KMS-11 (cell line): ENCODE measurements around the gene DAPK3.
"Not testable (repeated sequence)": the region's sequence is repeated elsewhere in the genome, so short reads cannot be mapped to it uniquely, and the experiment has no call there.

Source experiments
- H2AFZ ChIP-seq: fragments of 200-600 bp; sonication (generic); 2 replicates; pipeline ENCODE4 v1.6.1; 2016; ENCODE audit warnings: antibody characterized with exemption, mixed run types, low read depth
- H3K27ac ChIP-seq: fragments of 200-600 bp; sonication (generic); 2 replicates; pipeline ENCODE4 v1.6.1; 2016; ENCODE audit warnings: mild to moderate bottlenecking, mixed run types
- H3K27me3 ChIP-seq: fragments of 200-600 bp; sonication (generic); 2 replicates; pipeline ENCODE4 v1.6.1; 2017; ENCODE audit warnings: mild to moderate bottlenecking, low read depth, mixed run types, moderate library complexity; ENCODE audit not compliant: insufficient read depth
- H3K36me3 ChIP-seq: fragments of 200-600 bp; sonication (generic); 2 replicates; pipeline ENCODE4 v1.6.1; 2017; ENCODE audit warnings: mild to moderate bottlenecking, mixed run types; ENCODE audit not compliant: insufficient read depth
- H3K4me1 ChIP-seq: fragments of 200-600 bp; sonication (generic); 2 replicates; pipeline ENCODE4 v1.6.1; 2016; ENCODE audit warnings: mild to moderate bottlenecking, low read depth, mixed run types; ENCODE audit not compliant: poor library complexity, severe bottlenecking
- H3K4me2 ChIP-seq: fragments of 200-600 bp; sonication (generic); 2 replicates; pipeline ENCODE4 v1.7.0; 2016; ENCODE audit warnings: mild to moderate bottlenecking, mixed run types
- H3K4me3 ChIP-seq: fragments of 200-600 bp; sonication (generic); IDR thresholded peaks from 2 replicates; pipeline ENCODE4 v1.6.1; 2017; ENCODE audit warnings: low read depth, low read length, mixed read lengths; ENCODE audit not compliant: insufficient read depth
- H3K79me2 ChIP-seq: fragments of 200-600 bp; sonication (generic); 2 replicates; pipeline ENCODE4 v1.6.1; 2016; ENCODE audit warnings: low read depth, mixed run types; ENCODE audit not compliant: insufficient read depth
- H3K9ac ChIP-seq: fragments of 200-600 bp; sonication (generic); 2 replicates; pipeline ENCODE4 v1.6.1; 2016; ENCODE audit warnings: mild to moderate bottlenecking, mixed run types
- H4K20me1 ChIP-seq: fragments of 200-600 bp; sonication (generic); 2 replicates; pipeline ENCODE4 v1.6.1; 2016; ENCODE audit warnings: mild to moderate bottlenecking, mixed run types; ENCODE audit not compliant: insufficient read depth
- TF ChIP-seq, protein P1 (sequence below): fragments of 200-600 bp; sonication (generic); conservative IDR thresholded peaks from 2 replicates; pipeline ENCODE4 v1.6.1; 2017; ENCODE audit warnings: low read depth, mild to moderate bottlenecking, antibody characterized with exemption, low read length, moderate library complexity, mixed read lengths

Gene DAPK3

DNA sequence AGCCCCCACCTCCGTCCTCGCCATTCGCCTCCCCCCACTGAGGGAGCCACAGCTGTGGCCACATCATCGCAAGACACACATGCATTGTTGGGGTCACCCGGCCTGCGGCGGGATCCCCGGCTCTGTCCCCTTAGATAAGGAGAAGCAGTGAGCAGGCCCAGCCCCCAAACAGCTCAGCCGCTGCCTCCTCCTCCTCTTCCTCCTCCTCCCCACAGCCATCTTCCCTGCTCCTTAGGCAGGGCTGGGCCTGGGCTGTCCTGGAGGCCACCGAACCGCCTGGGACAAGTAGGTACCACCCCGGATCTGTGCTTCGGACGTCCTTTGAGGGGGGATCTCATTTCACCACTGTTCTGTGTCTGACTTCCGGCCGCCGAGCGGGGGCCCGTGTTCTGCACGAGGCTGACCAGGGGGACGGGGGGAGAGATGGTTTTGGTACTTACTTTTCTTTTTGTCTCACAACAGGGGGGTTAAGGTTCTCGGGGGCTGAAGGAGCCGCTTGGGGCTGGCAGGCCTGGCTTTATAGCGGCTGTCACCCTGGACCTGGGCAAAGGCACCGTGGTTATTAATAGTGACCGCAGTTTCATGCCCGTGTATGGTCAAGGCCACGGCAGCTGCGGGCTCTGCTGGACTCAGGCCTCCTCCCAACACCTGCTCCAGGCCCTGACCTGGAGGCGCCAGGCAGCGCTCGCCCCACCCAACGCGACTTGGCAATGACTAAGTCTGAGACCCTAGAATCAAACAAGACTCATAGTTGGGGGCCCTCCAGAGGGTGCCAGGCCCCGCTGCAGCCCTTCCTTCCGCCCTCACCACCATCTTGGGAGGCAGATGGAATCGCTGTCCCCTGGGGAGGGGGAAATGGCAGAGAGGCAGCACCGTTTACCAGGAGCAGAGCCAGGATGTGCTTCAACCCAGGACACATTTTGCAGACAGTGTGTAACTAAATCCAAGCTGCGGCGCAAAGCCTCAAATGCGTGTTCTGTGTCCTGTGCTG is 19.7 kb downstream of the DAPK3 start:
- TF ChIP-seq, protein P1, sequence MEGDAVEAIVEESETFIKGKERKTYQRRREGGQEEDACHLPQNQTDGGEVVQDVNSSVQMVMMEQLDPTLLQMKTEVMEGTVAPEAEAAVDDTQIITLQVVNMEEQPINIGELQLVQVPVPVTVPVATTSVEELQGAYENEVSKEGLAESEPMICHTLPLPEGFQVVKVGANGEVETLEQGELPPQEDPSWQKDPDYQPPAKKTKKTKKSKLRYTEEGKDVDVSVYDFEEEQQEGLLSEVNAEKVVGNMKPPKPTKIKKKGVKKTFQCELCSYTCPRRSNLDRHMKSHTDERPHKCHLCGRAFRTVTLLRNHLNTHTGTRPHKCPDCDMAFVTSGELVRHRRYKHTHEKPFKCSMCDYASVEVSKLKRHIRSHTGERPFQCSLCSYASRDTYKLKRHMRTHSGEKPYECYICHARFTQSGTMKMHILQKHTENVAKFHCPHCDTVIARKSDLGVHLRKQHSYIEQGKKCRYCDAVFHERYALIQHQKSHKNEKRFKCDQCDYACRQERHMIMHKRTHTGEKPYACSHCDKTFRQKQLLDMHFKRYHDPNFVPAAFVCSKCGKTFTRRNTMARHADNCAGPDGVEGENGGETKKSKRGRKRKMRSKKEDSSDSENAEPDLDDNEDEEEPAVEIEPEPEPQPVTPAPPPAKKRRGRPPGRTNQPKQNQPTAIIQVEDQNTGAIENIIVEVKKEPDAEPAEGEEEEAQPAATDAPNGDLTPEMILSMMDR: no peak
- peaks cover 37% of the 10 kb centered on the region for H3K27me3 ChIP-seq
- H2AFZ ChIP-seq: no peak overlapping the region
- H3K9ac ChIP-seq: no peak overlapping the region
- H3K4me1 ChIP-seq: no peaks in the 10 kb centered on the region
- H3K79me2 ChIP-seq: no peaks in the 10 kb centered on the region
- H3K36me3 ChIP-seq: no peaks in the 10 kb centered on the region
- no peak overlapping the region for H3K27ac ChIP-seq
- no peak overlapping the region for H3K4me2 ChIP-seq
- H4K20me1 ChIP-seq: no peaks in the 10 kb centered on the region
- no peak overlapping the region for H3K4me3 ChIP-seq

DNA sequence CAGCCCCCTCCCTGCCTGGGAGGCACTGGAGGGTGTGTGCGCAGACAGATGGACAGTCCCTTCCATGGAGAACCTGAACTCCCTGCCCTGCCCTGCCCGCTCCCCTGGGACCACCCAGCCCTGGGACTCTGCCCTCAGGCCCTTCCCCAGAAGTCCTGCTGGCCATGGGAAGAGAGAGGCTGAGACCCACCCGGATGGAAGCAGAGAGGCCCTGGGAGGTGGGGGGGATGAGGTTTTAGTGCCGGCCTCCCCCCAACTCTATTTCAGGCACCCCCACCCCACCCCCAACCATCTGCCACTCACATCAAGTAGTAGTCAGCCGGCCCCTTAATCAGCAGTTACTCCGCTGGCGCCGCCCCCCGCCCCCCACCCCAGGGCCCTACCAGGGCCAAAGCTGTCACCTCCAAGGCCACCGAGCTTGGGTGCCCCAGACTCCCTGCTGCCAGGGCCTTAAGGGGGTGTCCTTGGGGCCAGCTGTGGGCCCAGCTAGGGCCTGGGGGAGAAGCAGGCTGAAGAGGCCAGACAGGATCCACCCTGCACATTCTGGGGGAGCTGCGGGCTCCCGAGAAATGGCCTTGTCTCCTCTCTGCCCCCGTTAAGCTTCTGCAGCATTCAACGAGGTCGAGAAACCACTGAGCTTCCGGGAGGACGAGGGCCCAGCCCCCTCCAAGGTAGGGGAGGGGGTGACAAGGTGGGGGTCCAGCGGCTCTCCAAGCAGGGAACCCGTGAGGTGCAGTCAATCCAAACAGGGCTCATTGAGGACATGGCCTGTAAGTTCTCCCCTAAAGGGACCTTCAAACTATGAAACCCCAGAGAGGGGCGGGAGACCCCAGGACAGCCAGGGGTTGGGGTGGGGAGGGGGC is 20.7 kb downstream of the DAPK3 start:
- Histone ChIP-seq H3K9ac (no peak overlapping the region), H3K79me2 (no peaks in the 10 kb centered on the region), H3K36me3 (no peaks in the 10 kb centered on the region), H2AFZ (no peak overlapping the region), H3K4me3 (no peak overlapping the region), H3K27me3 (peaks cover 45% of the 10 kb centered on the region), H3K4me1 (no peaks in the 10 kb centered on the region), H4K20me1 (no peaks in the 10 kb centered on the region), H3K27ac (no peak overlapping the region), H3K4me2 (no peak overlapping the region)
- TF ChIP-seq, protein P1: no peak

DNA sequence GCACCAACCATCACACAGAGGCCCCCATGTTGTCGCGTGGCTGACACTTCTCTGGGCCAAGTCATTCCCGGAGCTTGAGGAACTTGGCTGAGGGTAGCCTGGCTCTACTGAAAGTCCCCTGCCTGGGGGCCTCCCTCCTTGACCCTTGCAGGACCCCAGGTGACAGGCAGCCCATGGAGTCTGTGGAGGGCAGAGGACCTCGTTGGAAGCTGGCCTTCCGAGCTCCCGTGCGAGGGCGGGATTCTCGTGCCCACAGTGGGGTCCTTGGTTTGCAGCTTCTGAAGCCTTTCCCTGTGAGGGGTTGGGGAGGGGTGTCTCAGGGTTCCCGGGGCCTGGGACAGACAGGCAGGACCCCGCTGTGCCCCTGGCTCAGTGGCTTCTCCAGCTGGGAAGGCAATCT is 21.6 kb downstream of the DAPK3 start:
- Histone ChIP-seq H3K27me3 (peaks cover 52% of the 10 kb centered on the region), H3K4me1 (no peaks in the 10 kb centered on the region), H2AFZ (no peak overlapping the region), H3K4me3 (no peak overlapping the region), H3K9ac (no peak overlapping the region), H3K27ac (no peak overlapping the region), H4K20me1 (no peaks in the 10 kb centered on the region), H3K4me2 (no peak overlapping the region), H3K36me3 (no peaks in the 10 kb centered on the region), H3K79me2 (no peaks in the 10 kb centered on the region)
- TF ChIP-seq, protein P1: no peak

DNA sequence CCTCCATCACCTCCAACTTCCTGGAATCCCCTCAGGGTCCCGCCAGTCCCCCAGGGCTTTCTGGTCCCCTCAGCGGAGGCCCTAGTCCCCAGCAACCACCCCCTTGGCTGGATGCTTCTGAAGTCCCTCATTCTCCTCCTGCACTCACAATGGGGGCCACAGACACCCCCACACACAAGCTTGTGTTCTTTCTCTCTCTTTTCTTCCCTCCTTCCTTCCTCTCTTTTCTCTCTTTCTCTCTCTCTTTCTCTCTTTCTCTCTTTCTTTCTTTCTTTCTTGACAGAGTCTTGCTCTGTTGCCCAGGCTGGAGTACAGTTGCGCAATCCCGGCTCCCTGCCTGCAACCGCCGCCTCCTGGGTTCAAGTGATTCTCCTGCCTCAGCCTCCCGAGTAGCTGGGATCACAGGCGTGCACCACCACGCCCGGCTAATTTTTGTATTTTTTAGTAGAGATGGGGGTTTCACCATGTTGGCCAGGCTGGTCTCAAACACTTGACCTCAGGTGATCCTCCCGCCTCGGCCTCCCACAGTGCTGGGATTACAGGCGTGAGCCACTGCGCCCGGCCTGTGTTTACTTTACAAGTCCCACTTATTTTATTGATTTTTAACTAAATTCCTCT is 23.5 kb downstream of the DAPK3 start:
- peaks cover 67% of the 10 kb centered on the region for H3K27me3 ChIP-seq
- not testable (repeated sequence) for H3K4me3 ChIP-seq, H2AFZ ChIP-seq, H3K4me2 ChIP-seq, H4K20me1 ChIP-seq, H3K36me3 ChIP-seq, H3K79me2 ChIP-seq, H3K9ac ChIP-seq, H3K4me1 ChIP-seq, H3K27ac ChIP-seq
